GM13976 (cell line): ENCODE results near the gene GRB2.
"Not testable (repeated sequence)": the region's sequence is repeated elsewhere in the genome, so short reads cannot be mapped to it uniquely, and the experiment has no call there.

ENCODE experiments used
- DNase-seq: peaks from one replicate; pipeline ENCODE4 v3.0.0; 2012; ENCODE audit warnings: low spot score
- CTCF ChIP-seq: IDR thresholded peaks from 2 replicates; pipeline ENCODE4 v1.5.1; 2012; ENCODE audit warnings: borderline replicate concordance, mild to moderate bottlenecking; ENCODE audit not compliant: insufficient read depth; ENCODE audit errors: extremely low read depth, missing control alignments, control extremely low read depth
- in situ Hi-C: fragments of 300-500 bp; cut with MboI; formaldehyde crosslinking; loops from one replicate; pipeline ENCODE4 v1.12.0; 2022; ENCODE audit warnings: low sequenced_read_pairs, mixed read lengths, inconsistent platforms; ENCODE audit not compliant: unreplicated experiment

The GRB2 gene

GRCh38 chr17:75353176-75353575 lies 52.3 kb downstream of the GRB2 start:
- TF ChIP-seq CTCF: no peak
- no peak for DNase-seq
- in situ Hi-C loops: no loop called here

- no peak for DNase-seq
- no peak for TF ChIP-seq CTCF
- in situ Hi-C loops: no loop called here
These were observed 53.4 kb downstream of the GRB2 start for GRCh38 chr17:75352079-75352569.

GRCh38 chr17:75350706-75351105 lies 54.8 kb downstream of the GRB2 start:
- DNase-seq: no peak
- in situ Hi-C loops: no loop called here
- no peak for TF ChIP-seq CTCF

GRCh38 chr17:75350029-75350428 lies 55.4 kb downstream of the GRB2 start:
- no peak for TF ChIP-seq CTCF
- in situ Hi-C loops: no loop called here
- no peak for DNase-seq

GRCh38 chr17:75349589-75349988 lies 55.9 kb downstream of the GRB2 start:
- in situ Hi-C loops: no loop called here
- DNase-seq: no peak
- TF ChIP-seq CTCF: no peak

- in situ Hi-C loops: no loop called here
- TF ChIP-seq CTCF: no peak
- DNase-seq: no peak
These were observed 57.0 kb downstream of the GRB2 start for GRCh38 chr17:75348386-75349012.

- no peak for TF ChIP-seq CTCF
- DNase-seq: no peak
- in situ Hi-C loops: no loop called here
These were observed 58.6 kb downstream of the GRB2 start for GRCh38 chr17:75346906-75347305.

- in situ Hi-C loops, DNase-seq: not testable (repeated sequence)
These were observed 59.1 kb downstream of the GRB2 start for GRCh38 chr17:75346368-75346767.
